WTC11 (cell line): ENCODE measurements around the gene MEN1. TPM values are rescaled to one million over a fixed set of nuclear protein-coding genes. Genes with fewer than 3 reads are reported as not detected.

Source experiments
- ATAC-seq: fragments of 200-7000 bp; cut with Tn5 transposase; 2 replicates; pipeline ENCODE4 v1.10.0; 2021; ENCODE audit warnings: mild to moderate bottlenecking, moderate library complexity
- CTCF ChIA-PET: fragments of 300-600 bp; sonication (Branson Sonifier 250); formaldehyde crosslinking; loops from one replicate; lab custom pipeline; 2021; ENCODE audit warnings: antibody characterized with exemption; lab: Charles Lee
- POLR2A ChIA-PET: fragments of 350-600 bp; sonication (Branson Sonifier 250); formaldehyde crosslinking; loops from one replicate; lab custom pipeline; 2021; ENCODE audit warnings: antibody characterized with exemption; lab: Charles Lee
- DNase-seq: peaks from one replicate; pipeline ENCODE4 v3.0.0; 2021; ENCODE audit warnings: low spot score
- H3K27ac Mint-ChIP-seq: 2 replicates; pipeline ENCODE4 v1.8.0; 2021; ENCODE audit warnings: mixed read lengths
- H3K27me3 Mint-ChIP-seq: 2 replicates; pipeline ENCODE4 v1.8.0; 2021; ENCODE audit warnings: low read depth, mild to moderate bottlenecking, moderate library complexity, mixed read lengths
- H3K36me3 Mint-ChIP-seq: 2 replicates; pipeline ENCODE4 v1.8.0; 2021; ENCODE audit warnings: mixed read lengths
- H3K4me1 Mint-ChIP-seq: 2 replicates; pipeline ENCODE4 v1.8.0; 2022; ENCODE audit warnings: mixed read lengths
- H3K4me3 Mint-ChIP-seq: 2 replicates; pipeline ENCODE4 v1.8.0; 2021; ENCODE audit warnings: mild to moderate bottlenecking, moderate library complexity, mixed read lengths
- H3K9me3 Mint-ChIP-seq: 2 replicates; pipeline ENCODE4 v1.8.0; 2021; ENCODE audit warnings: mixed read lengths
- AR ChIP-seq: fragments of 250-450 bp; sonication (Bioruptor Pico); IDR thresholded peaks from 2 replicates; pipeline ENCODE4 v1.9.0; 2021; ENCODE audit warnings: mild to moderate bottlenecking
- ARID4B ChIP-seq: sonication (generic); formaldehyde crosslinking; IDR thresholded peaks from 2 replicates; pipeline ENCODE4 v1.8.0; 2023; ENCODE audit warnings: missing genetic modification reagents, mild to moderate bottlenecking, borderline replicate concordance
- ATF1 ChIP-seq: sonication (generic); formaldehyde crosslinking; IDR thresholded peaks from 2 replicates; pipeline ENCODE4 v1.8.1; 2023; ENCODE audit warnings: mild to moderate bottlenecking, moderate library complexity, missing genetic modification reagents
- CDX4 ChIP-seq: fragments of 250-450 bp; sonication (Bioruptor Pico); IDR thresholded peaks from 2 replicates; pipeline ENCODE4 v1.9.0; 2021; ENCODE audit warnings: moderate library complexity, mild to moderate bottlenecking, inconsistent platforms, borderline replicate concordance
- ELF4 ChIP-seq: sonication (generic); formaldehyde crosslinking; IDR thresholded peaks from 2 replicates; pipeline ENCODE4 v1.8.1; 2022; ENCODE audit warnings: low read depth, mild to moderate bottlenecking, moderate library complexity, missing genetic modification reagents
- EMX1 ChIP-seq: fragments of 250-450 bp; sonication (Bioruptor Pico); IDR thresholded peaks from 2 replicates; pipeline ENCODE4 v1.8.0; 2021; ENCODE audit warnings: mild to moderate bottlenecking
- GRHL2 ChIP-seq: fragments of 250-450 bp; sonication (Bioruptor Pico); IDR thresholded peaks from 2 replicates; pipeline ENCODE4 v1.8.0; 2022; ENCODE audit warnings: mild to moderate bottlenecking, moderate library complexity; ENCODE audit not compliant: insufficient replicate concordance, severe bottlenecking
- HMGXB4 ChIP-seq: sonication (generic); formaldehyde crosslinking; IDR thresholded peaks from 2 replicates; pipeline ENCODE4 v1.8.1; 2023; ENCODE audit warnings: mild to moderate bottlenecking, moderate library complexity, missing genetic modification reagents
- IRF1 ChIP-seq: sonication (generic); formaldehyde crosslinking; IDR thresholded peaks from 2 replicates; pipeline ENCODE4 v1.8.0; 2023; ENCODE audit warnings: missing genetic modification reagents
- IRF2 ChIP-seq: sonication (generic); formaldehyde crosslinking; IDR thresholded peaks from 2 replicates; pipeline ENCODE4 v1.8.0; 2022; ENCODE audit warnings: low read depth, missing genetic modification reagents, borderline replicate concordance
- MLX ChIP-seq: sonication (generic); formaldehyde crosslinking; IDR thresholded peaks from 2 replicates; pipeline ENCODE4 v1.8.1; 2023; ENCODE audit warnings: mild to moderate bottlenecking, missing genetic modification reagents, moderate library complexity
- NR1H2 ChIP-seq: sonication (generic); formaldehyde crosslinking; IDR thresholded peaks from 2 replicates; pipeline ENCODE4 v1.9.0; 2021; ENCODE audit warnings: mild to moderate bottlenecking, moderate library complexity, missing genetic modification reagents
- RELA ChIP-seq: sonication (generic); formaldehyde crosslinking; IDR thresholded peaks from 2 replicates; pipeline ENCODE4 v1.8.1; 2022; ENCODE audit warnings: missing genetic modification reagents, mild to moderate bottlenecking, borderline replicate concordance
- TEAD4 ChIP-seq: sonication (generic); formaldehyde crosslinking; IDR thresholded peaks from 2 replicates; pipeline ENCODE4 v1.8.0; 2022; ENCODE audit warnings: mild to moderate bottlenecking, missing genetic modification reagents
- ZMAT4 ChIP-seq: fragments of 250-450 bp; sonication (Bioruptor Pico); IDR thresholded peaks from 2 replicates; pipeline ENCODE4 v1.9.0; 2021; ENCODE audit warnings: mild to moderate bottlenecking
- ZNF121 ChIP-seq: sonication (generic); formaldehyde crosslinking; IDR thresholded peaks from 2 replicates; pipeline ENCODE4 v1.8.0; 2023; ENCODE audit warnings: missing genetic modification reagents
- ZNF232 ChIP-seq: sonication (generic); formaldehyde crosslinking; IDR thresholded peaks from 2 replicates; pipeline ENCODE4 v1.8.0; 2022; ENCODE audit warnings: mild to moderate bottlenecking, missing genetic modification reagents
- ZNF416 ChIP-seq: fragments of 250-450 bp; sonication (Bioruptor Pico); IDR thresholded peaks from 2 replicates; pipeline ENCODE4 v1.9.0; 2021; ENCODE audit warnings: mild to moderate bottlenecking, inconsistent platforms
- ZSCAN18 ChIP-seq: fragments of 250-450 bp; sonication (Bioruptor Pico); IDR thresholded peaks from 2 replicates; pipeline ENCODE4 v2.1.2; 2022; ENCODE audit warnings: mild to moderate bottlenecking, moderate library complexity
- total RNA-seq: library from RNA; stranded (reverse); gene quantifications from 3 replicates; pipeline ENCODE4 v1.2.3, GENCODE V29; 2021

Gene MEN1
- total RNA-seq, 1 experiment from 2014 or later, result 47.1 TPM

- Mint-ChIP-seq H3K27ac (no peak overlapping the region), H3K36me3 (peaks cover 2% of the 10 kb centered on the region; the same call in 1 of the 2 replicates), H3K27me3 (no peaks in the 10 kb centered on the region), H3K4me1 (no peaks in the 10 kb centered on the region), H3K9me3 (no peaks in the 10 kb centered on the region), H3K4me3 (no peak overlapping the region)
- ATAC-seq, result no peak
- CTCF ChIA-PET, result no interaction called here
- POLR2A ChIA-PET, result interaction anchor here (1.3 kb wide), 1 partner anchor 13 kb away, joined by 3 read pairs; the partner anchor contains the start of gene CDC42BPG
- no peak for TF ChIP-seq ZNF416 (CRISPR knock-in tag)
- no peak for TF ChIP-seq RELA
- no peak for TF ChIP-seq NR1H2 (CRISPR knock-in tag)
- TF ChIP-seq ZNF121 (CRISPR knock-in tag), result no peak
- TF ChIP-seq ATF1 (CRISPR knock-in tag), result no peak
- TF ChIP-seq ZNF232 (CRISPR knock-in tag), result no peak
- TF ChIP-seq GRHL2 (CRISPR knock-in tag), result no peak
- TF ChIP-seq AR, result no peak
- TF ChIP-seq MLX, result no peak
- TF ChIP-seq ZSCAN18, result no peak
- no peak for TF ChIP-seq ELF4
- TF ChIP-seq CDX4 (CRISPR knock-in tag), result no peak
- no peak for TF ChIP-seq ZMAT4 (CRISPR knock-in tag)
- no peak for TF ChIP-seq ARID4B (CRISPR knock-in tag)
- TF ChIP-seq TEAD4 (CRISPR knock-in tag), result no peak
- TF ChIP-seq HMGXB4 (CRISPR knock-in tag), result no peak
- TF ChIP-seq EMX1 (CRISPR knock-in tag), result no peak
- no peak for TF ChIP-seq IRF1 (CRISPR knock-in tag)
- TF ChIP-seq IRF2, result no peak
- DNase-seq, result no peak
Measured at GRCh38 chr11:64831411-64831891, 21.1 kb upstream of the MEN1 start.
